WTC11 (cell line): ENCODE data around the gene BBS5. TPM values are rescaled to one million over a fixed set of nuclear protein-coding genes. Genes with fewer than 3 reads are reported as not detected.
A peak's percentile ranks its signal among the peaks of the same experiment; 100 is the strongest.

ENCODE experiments used
- ATAC-seq: fragments of 200-7000 bp; cut with Tn5 transposase; 2 replicates; pipeline ENCODE4 v1.10.0; 2021; ENCODE audit warnings: mild to moderate bottlenecking, moderate library complexity
- Bru-seq: library from RNA; stranded (reverse); fragments of 400-500 nt; gene quantifications from one replicate; lab custom pipeline; 2021; lab: Mats Ljungman, UMichigan
- CTCF ChIA-PET: fragments of 300-600 bp; sonication (Branson Sonifier 250); formaldehyde crosslinking; loops from one replicate; lab custom pipeline; 2021; ENCODE audit warnings: antibody characterized with exemption; lab: Charles Lee
- POLR2A ChIA-PET: fragments of 350-600 bp; sonication (Branson Sonifier 250); formaldehyde crosslinking; loops from one replicate; lab custom pipeline; 2021; ENCODE audit warnings: antibody characterized with exemption; lab: Charles Lee
- DNase-seq: peaks from one replicate; pipeline ENCODE4 v3.0.0; 2021; ENCODE audit warnings: low spot score
- H3K27ac Mint-ChIP-seq: 2 replicates; pipeline ENCODE4 v1.8.0; 2021; ENCODE audit warnings: mixed read lengths
- H3K27me3 Mint-ChIP-seq: 2 replicates; pipeline ENCODE4 v1.8.0; 2021; ENCODE audit warnings: low read depth, mild to moderate bottlenecking, moderate library complexity, mixed read lengths
- H3K36me3 Mint-ChIP-seq: 2 replicates; pipeline ENCODE4 v1.8.0; 2021; ENCODE audit warnings: mixed read lengths
- H3K4me1 Mint-ChIP-seq: 2 replicates; pipeline ENCODE4 v1.8.0; 2022; ENCODE audit warnings: mixed read lengths
- H3K4me3 Mint-ChIP-seq: 2 replicates; pipeline ENCODE4 v1.8.0; 2021; ENCODE audit warnings: mild to moderate bottlenecking, moderate library complexity, mixed read lengths
- H3K9me3 Mint-ChIP-seq: 2 replicates; pipeline ENCODE4 v1.8.0; 2021; ENCODE audit warnings: mixed read lengths
- ATF1 ChIP-seq: sonication (generic); formaldehyde crosslinking; IDR thresholded peaks from 2 replicates; pipeline ENCODE4 v1.8.1; 2023; ENCODE audit warnings: mild to moderate bottlenecking, moderate library complexity, missing genetic modification reagents
- CREB1 ChIP-seq: sonication (generic); formaldehyde crosslinking; IDR thresholded peaks from 2 replicates; pipeline ENCODE4 v1.8.0; 2023; ENCODE audit warnings: mild to moderate bottlenecking, missing genetic modification reagents
- CREM ChIP-seq: sonication (generic); formaldehyde crosslinking; IDR thresholded peaks from 2 replicates; pipeline ENCODE4 v1.8.1; 2022; ENCODE audit warnings: mild to moderate bottlenecking, missing genetic modification reagents, moderate library complexity
- EMX1 ChIP-seq: fragments of 250-450 bp; sonication (Bioruptor Pico); IDR thresholded peaks from 2 replicates; pipeline ENCODE4 v1.8.0; 2021; ENCODE audit warnings: mild to moderate bottlenecking
- ETV6 ChIP-seq: sonication (generic); formaldehyde crosslinking; IDR thresholded peaks from 2 replicates; pipeline ENCODE4 v1.8.1; 2022; ENCODE audit warnings: mild to moderate bottlenecking, missing genetic modification reagents
- FOXK1 ChIP-seq: sonication (generic); formaldehyde crosslinking; IDR thresholded peaks from 2 replicates; pipeline ENCODE4 v1.8.0; 2022; ENCODE audit warnings: mild to moderate bottlenecking, moderate library complexity, missing genetic modification reagents
- FOXP4 ChIP-seq: sonication (generic); formaldehyde crosslinking; IDR thresholded peaks from 2 replicates; pipeline ENCODE4 v1.8.0; 2022; ENCODE audit warnings: mild to moderate bottlenecking, missing genetic modification reagents
- GABPB1 ChIP-seq: sonication (generic); formaldehyde crosslinking; IDR thresholded peaks from 2 replicates; pipeline ENCODE4 v1.8.1; 2023; ENCODE audit warnings: mild to moderate bottlenecking, missing genetic modification reagents
- IRF1 ChIP-seq: sonication (generic); formaldehyde crosslinking; IDR thresholded peaks from 2 replicates; pipeline ENCODE4 v1.8.0; 2023; ENCODE audit warnings: missing genetic modification reagents
- KAT7 ChIP-seq: sonication (generic); formaldehyde crosslinking; IDR thresholded peaks from 2 replicates; pipeline ENCODE4 v1.8.1; 2023; ENCODE audit warnings: missing genetic modification reagents, mild to moderate bottlenecking, borderline replicate concordance
- NFE2L1 ChIP-seq: sonication (generic); formaldehyde crosslinking; IDR thresholded peaks from 2 replicates; pipeline ENCODE4 v1.8.1; 2023; ENCODE audit warnings: missing genetic modification reagents
- PRDM15 ChIP-seq: sonication (generic); formaldehyde crosslinking; IDR thresholded peaks from 2 replicates; pipeline ENCODE4 v1.8.0; 2022; ENCODE audit warnings: missing genetic modification reagents
- RELA ChIP-seq: sonication (generic); formaldehyde crosslinking; IDR thresholded peaks from 2 replicates; pipeline ENCODE4 v1.8.1; 2022; ENCODE audit warnings: missing genetic modification reagents, mild to moderate bottlenecking, borderline replicate concordance
- SMAD3 ChIP-seq: sonication (generic); formaldehyde crosslinking; IDR thresholded peaks from 2 replicates; pipeline ENCODE4 v1.8.0; 2022; ENCODE audit warnings: missing genetic modification reagents, mild to moderate bottlenecking, borderline replicate concordance
- TCF7 ChIP-seq: sonication (generic); formaldehyde crosslinking; IDR thresholded peaks from 2 replicates; pipeline ENCODE4 v1.8.0; 2022; ENCODE audit warnings: mild to moderate bottlenecking, low read depth, missing genetic modification reagents, moderate library complexity
- TEAD1 ChIP-seq: sonication (generic); formaldehyde crosslinking; IDR thresholded peaks from 2 replicates; pipeline ENCODE4 v1.8.0; 2022; ENCODE audit warnings: mild to moderate bottlenecking, missing genetic modification reagents
- ZMAT4 ChIP-seq: fragments of 250-450 bp; sonication (Bioruptor Pico); IDR thresholded peaks from 2 replicates; pipeline ENCODE4 v1.9.0; 2021; ENCODE audit warnings: mild to moderate bottlenecking
- ZNF121 ChIP-seq: sonication (generic); formaldehyde crosslinking; IDR thresholded peaks from 2 replicates; pipeline ENCODE4 v1.8.0; 2023; ENCODE audit warnings: missing genetic modification reagents
- ZNF232 ChIP-seq: sonication (generic); formaldehyde crosslinking; IDR thresholded peaks from 2 replicates; pipeline ENCODE4 v1.8.0; 2022; ENCODE audit warnings: mild to moderate bottlenecking, missing genetic modification reagents
- long read RNA-seq, 3 experiments: library from RNA in 1 of 3; library from capped mRNA in 1 of 3; library from polyadenylated mRNA in 1 of 3; unstranded in 2 of 3; stranded (forward) in 1 of 3; transcript quantifications; one replicate each; pipeline ENCODE4 v2.0.0, GENCODE V29; 2021
- total RNA-seq: library from RNA; stranded (reverse); gene quantifications from 3 replicates; pipeline ENCODE4 v1.2.3, GENCODE V29; 2021
- TF ChIP-seq, protein P1 (sequence below): sonication (generic); formaldehyde crosslinking; IDR thresholded peaks from 2 replicates; pipeline ENCODE4 v1.8.1; 2023; ENCODE audit warnings: mild to moderate bottlenecking, moderate library complexity, missing genetic modification reagents
- TF ChIP-seq, protein P2 (sequence below): sonication (generic); formaldehyde crosslinking; IDR thresholded peaks from 2 replicates; pipeline ENCODE4 v1.8.1; 2022; ENCODE audit warnings: mild to moderate bottlenecking, moderate library complexity, missing genetic modification reagents
- TF ChIP-seq, protein P3 (sequence below): sonication (generic); formaldehyde crosslinking; IDR thresholded peaks from 2 replicates; pipeline ENCODE4 v1.8.0; 2023; ENCODE audit warnings: missing genetic modification reagents, mild to moderate bottlenecking, borderline replicate concordance

The BBS5 gene
- total RNA-seq (0.90 to 1.6 TPM (median 1.5 TPM) in 3 replicates), Bru-seq, nascent RNA (percentile 26 among the genes with signal in this experiment)
- long read RNA-seq, experiment 1, partial matches to known transcripts = 0 of 1 reads
- long read RNA-seq, experiment 1, other reads (novel, unspliced or antisense) = 1 of 1 reads
- long read RNA-seq, experiment 2, partial matches to known transcripts = 1 of 1 reads
- long read RNA-seq, experiment 2, other reads (novel, unspliced or antisense) = 0 of 1 reads
- long read RNA-seq, experiment 3 = 0 reads

DNA sequence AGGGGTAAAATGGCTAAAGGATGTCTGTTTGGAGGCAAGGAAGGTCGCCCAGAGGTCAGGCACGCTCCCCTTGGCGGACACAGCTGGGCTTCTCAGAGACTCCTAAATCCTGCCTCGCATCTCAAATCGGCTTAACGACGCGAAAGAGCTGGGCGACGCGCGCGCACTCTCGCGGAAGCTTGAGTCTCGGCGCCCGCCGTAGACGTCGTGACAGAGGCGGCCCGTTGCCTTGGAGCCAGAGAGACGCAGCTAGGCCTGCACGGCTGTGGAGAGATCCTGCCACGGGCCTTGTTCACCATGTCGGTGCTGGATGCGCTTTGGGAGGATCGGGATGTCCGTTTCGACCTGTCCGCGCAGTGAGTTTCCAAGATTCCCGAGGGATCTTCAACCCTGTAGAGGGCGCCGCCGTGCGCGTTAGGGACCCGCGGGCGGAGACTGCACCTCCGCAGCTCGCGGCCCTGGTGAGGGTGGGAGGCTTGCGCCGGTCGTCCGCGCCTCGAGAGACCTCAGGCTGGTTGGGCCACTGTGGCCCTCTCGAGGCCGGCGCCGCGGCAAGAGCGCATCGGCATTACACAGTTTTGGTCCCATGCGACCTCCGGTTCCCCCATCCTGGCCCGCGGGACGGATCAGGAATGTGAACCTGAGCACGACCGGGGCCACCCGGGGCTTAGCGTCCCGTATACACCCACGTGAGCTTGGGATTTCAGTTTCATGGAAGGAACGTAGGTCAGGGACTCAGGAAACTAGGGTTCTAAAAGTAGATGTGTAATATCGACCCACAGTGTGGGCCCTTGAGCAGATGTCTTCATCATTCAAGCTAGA lies at the start of gene BBS5:
Gene BBS5 (plus strand): TSS at position 238 of the 822 bp plus-strand sequence. CDS start 60 bp downstream, at position 298.
- Mint-ChIP-seq H3K27ac (no peak within 1 kb of the TSS), H3K4me3 (peak within 1 kb of the TSS; percentile 81)
- TF ChIP-seq FOXP4 (peak; percentile 85; the same call in 1 of the 2 replicates), NFE2L1 (CRISPR knock-in tag) (peak; percentile 82), ZMAT4 (CRISPR knock-in tag) (no peak), TCF7 (CRISPR knock-in tag) (no peak), CREM (CRISPR knock-in tag) (peak; percentile 68; the same call in 1 of the 2 replicates), PRDM15 (CRISPR knock-in tag) (no peak), KAT7 (CRISPR knock-in tag) (peak; percentile 74), GABPB1 (peak; percentile 61; the same call in 1 of the 2 replicates), ZNF232 (peak; percentile 62; the same call in 1 of the 2 replicates), ATF1 (no peak), ZNF121 (CRISPR knock-in tag) (0 out of 2 replicates have a peak, but pooled peaks have one; percentile 13), FOXK1 (CRISPR knock-in tag) (peak; percentile 54; the same call in 1 of the 2 replicates), SMAD3 (peak; percentile 51; the same call in 1 of the 2 replicates), CREB1 (CRISPR knock-in tag) (no peak), EMX1 (CRISPR knock-in tag) (no peak), IRF1 (0 out of 2 replicates have a peak, but pooled peaks have one; percentile 39), RELA (CRISPR knock-in tag) (no peak), ETV6 (peak; percentile 83), TEAD1 (CRISPR knock-in tag) (no peak)
- TF ChIP-seq, protein P1, sequence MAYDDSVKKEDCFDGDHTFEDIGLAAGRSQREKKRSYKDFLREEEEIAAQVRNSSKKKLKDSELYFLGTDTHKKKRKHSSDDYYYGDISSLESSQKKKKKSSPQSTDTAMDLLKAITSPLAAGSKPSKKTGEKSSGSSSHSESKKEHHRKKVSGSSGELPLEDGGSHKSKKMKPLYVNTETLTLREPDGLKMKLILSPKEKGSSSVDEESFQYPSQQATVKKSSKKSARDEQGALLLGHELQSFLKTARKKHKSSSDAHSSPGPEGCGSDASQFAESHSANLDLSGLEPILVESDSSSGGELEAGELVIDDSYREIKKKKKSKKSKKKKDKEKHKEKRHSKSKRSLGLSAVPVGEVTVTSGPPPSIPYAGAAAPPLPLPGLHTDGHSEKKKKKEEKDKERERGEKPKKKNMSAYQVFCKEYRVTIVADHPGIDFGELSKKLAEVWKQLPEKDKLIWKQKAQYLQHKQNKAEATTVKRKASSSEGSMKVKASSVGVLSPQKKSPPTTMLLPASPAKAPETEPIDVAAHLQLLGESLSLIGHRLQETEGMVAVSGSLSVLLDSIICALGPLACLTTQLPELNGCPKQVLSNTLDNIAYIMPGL (CRISPR knock-in tag) = peak; percentile 88
- TF ChIP-seq, protein P2, sequence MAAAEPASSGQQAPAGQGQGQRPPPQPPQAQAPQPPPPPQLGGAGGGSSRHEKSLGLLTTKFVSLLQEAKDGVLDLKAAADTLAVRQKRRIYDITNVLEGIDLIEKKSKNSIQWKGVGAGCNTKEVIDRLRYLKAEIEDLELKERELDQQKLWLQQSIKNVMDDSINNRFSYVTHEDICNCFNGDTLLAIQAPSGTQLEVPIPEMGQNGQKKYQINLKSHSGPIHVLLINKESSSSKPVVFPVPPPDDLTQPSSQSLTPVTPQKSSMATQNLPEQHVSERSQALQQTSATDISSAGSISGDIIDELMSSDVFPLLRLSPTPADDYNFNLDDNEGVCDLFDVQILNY (CRISPR knock-in tag) = no peak
- TF ChIP-seq, protein P3, sequence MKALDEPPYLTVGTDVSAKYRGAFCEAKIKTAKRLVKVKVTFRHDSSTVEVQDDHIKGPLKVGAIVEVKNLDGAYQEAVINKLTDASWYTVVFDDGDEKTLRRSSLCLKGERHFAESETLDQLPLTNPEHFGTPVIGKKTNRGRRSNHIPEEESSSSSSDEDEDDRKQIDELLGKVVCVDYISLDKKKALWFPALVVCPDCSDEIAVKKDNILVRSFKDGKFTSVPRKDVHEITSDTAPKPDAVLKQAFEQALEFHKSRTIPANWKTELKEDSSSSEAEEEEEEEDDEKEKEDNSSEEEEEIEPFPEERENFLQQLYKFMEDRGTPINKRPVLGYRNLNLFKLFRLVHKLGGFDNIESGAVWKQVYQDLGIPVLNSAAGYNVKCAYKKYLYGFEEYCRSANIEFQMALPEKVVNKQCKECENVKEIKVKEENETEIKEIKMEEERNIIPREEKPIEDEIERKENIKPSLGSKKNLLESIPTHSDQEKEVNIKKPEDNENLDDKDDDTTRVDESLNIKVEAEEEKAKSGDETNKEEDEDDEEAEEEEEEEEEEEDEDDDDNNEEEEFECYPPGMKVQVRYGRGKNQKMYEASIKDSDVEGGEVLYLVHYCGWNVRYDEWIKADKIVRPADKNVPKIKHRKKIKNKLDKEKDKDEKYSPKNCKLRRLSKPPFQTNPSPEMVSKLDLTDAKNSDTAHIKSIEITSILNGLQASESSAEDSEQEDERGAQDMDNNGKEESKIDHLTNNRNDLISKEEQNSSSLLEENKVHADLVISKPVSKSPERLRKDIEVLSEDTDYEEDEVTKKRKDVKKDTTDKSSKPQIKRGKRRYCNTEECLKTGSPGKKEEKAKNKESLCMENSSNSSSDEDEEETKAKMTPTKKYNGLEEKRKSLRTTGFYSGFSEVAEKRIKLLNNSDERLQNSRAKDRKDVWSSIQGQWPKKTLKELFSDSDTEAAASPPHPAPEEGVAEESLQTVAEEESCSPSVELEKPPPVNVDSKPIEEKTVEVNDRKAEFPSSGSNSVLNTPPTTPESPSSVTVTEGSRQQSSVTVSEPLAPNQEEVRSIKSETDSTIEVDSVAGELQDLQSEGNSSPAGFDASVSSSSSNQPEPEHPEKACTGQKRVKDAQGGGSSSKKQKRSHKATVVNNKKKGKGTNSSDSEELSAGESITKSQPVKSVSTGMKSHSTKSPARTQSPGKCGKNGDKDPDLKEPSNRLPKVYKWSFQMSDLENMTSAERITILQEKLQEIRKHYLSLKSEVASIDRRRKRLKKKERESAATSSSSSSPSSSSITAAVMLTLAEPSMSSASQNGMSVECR = 0 out of 2 replicates have a peak, but pooled peaks have one; percentile 12

More for the DNA sequence above, at the start of gene BBS5:
- peak; percentile 71 for DNase-seq
- Mint-ChIP-seq H3K4me1 (peaks cover 7% of the 10 kb centered on the region), H3K9me3 (no peaks in the 10 kb centered on the region), H3K27me3 (peaks cover 62% of the 10 kb centered on the region), H3K36me3 (no peaks in the 10 kb centered on the region)
- ChIA-PET POLR2A (no interaction called here), CTCF (interaction anchor here (0.6 to 2.3 kb wide), 8 partner anchors 10 to 1015 kb away, joined by 3 to 7 read pairs (median 4); partner anchors contain the start of genes KLHL23 and KLHL41)
- ATAC-seq = peak; percentile 89
